ENCODE measurements around the gene TOGARAM2.

TOGARAM2 gene

GRCh38 chr2:29072251-29072650 is 91.2 kb downstream of the TOGARAM2 start:
- TF ChIP-seq, protein P1, sequence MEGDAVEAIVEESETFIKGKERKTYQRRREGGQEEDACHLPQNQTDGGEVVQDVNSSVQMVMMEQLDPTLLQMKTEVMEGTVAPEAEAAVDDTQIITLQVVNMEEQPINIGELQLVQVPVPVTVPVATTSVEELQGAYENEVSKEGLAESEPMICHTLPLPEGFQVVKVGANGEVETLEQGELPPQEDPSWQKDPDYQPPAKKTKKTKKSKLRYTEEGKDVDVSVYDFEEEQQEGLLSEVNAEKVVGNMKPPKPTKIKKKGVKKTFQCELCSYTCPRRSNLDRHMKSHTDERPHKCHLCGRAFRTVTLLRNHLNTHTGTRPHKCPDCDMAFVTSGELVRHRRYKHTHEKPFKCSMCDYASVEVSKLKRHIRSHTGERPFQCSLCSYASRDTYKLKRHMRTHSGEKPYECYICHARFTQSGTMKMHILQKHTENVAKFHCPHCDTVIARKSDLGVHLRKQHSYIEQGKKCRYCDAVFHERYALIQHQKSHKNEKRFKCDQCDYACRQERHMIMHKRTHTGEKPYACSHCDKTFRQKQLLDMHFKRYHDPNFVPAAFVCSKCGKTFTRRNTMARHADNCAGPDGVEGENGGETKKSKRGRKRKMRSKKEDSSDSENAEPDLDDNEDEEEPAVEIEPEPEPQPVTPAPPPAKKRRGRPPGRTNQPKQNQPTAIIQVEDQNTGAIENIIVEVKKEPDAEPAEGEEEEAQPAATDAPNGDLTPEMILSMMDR (IDR thresholded peaks at IDR 0.05; ENCODE audit: borderline replicate concordance, insufficient read depth, low read depth, low read length) = no peak
- H3K4me3 ChIP-seq (ENCODE audit: low read depth, low read length) = no peak overlapping the region

DNA sequence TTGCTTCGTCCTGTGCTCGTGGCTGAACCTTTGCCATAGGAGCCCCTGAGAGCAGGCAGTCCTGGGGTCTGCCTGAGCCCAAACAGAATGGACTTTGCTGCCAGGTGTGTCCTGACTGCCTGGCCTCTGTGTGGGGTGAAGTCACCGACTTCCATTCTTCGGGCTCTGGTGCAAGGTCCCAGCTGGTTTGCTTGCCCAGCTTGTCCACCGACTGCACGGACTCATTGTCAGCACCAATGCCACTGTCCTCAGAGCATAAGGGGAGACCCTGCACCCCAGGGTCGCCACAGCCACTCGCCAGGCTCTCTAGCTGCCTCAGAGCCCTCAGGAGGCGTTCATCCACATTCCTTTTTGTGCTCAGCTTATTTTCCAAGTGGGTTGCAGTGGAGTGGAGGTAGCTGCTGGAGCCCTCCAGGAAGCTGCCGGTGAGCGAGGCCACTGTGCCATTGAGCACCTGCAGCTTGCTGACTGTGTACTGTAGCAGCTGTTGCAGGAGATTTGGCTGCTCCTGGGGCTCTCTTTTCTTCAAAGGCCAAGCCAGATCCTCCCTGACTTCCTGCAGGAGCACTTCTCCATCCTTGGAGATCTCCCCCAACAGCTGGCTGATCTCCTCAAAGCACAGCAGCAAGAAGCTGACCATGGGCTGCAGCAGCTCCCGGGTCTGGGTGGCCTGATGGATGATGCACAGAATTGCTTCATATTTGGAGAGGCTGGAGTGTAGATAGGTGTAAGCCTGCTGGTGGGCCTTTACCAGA is 92.0 kb downstream of the TOGARAM2 start:
- TF ChIP-seq, protein P1 (IDR thresholded peaks at IDR 0.05; ENCODE audit: borderline replicate concordance, insufficient read depth, low read depth, low read length) = no peak
- no peak overlapping the region for H3K4me3 ChIP-seq (ENCODE audit: low read depth, low read length)

- H3K4me3 ChIP-seq (ENCODE audit: low read depth, low read length) = no peak overlapping the region
- TF ChIP-seq, protein P1 (IDR thresholded peaks at IDR 0.05; ENCODE audit: borderline replicate concordance, insufficient read depth, low read depth, low read length) = no peak
Measured at GRCh38 chr2:29073933-29074332, 92.8 kb downstream of the TOGARAM2 start.

DNA sequence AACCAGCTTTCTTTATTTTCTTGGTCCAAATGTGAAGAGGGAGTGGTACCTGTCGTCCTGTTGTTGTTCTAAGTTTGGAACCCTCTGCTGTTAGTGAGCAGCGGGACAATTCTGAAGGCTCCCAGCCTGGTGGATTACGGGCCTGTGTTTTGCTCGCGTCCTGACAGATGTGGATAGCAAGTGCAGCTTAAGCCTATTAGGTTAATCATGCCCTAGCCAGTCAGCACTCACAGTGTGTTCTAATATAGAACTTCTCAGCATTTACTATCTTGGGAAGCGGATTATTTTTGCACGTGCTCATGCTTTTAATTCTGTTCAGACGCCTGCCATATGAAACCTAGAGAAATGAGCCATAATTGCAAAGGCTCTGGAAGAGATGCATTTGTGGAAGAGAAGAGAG is 93.3 kb downstream of the TOGARAM2 start, which contains the start of gene PCARE:
Gene PCARE (minus strand): TSS at position 113 of the 400 bp plus-strand sequence. CDS start 262 bp downstream, outside the sequence.
- TF ChIP-seq, protein P1 (IDR thresholded peaks at IDR 0.05; ENCODE audit: borderline replicate concordance, insufficient read depth, low read depth, low read length) = no peak
- no peak within 1 kb of the TSS for H3K4me3 ChIP-seq (ENCODE audit: low read depth, low read length)

DNA sequence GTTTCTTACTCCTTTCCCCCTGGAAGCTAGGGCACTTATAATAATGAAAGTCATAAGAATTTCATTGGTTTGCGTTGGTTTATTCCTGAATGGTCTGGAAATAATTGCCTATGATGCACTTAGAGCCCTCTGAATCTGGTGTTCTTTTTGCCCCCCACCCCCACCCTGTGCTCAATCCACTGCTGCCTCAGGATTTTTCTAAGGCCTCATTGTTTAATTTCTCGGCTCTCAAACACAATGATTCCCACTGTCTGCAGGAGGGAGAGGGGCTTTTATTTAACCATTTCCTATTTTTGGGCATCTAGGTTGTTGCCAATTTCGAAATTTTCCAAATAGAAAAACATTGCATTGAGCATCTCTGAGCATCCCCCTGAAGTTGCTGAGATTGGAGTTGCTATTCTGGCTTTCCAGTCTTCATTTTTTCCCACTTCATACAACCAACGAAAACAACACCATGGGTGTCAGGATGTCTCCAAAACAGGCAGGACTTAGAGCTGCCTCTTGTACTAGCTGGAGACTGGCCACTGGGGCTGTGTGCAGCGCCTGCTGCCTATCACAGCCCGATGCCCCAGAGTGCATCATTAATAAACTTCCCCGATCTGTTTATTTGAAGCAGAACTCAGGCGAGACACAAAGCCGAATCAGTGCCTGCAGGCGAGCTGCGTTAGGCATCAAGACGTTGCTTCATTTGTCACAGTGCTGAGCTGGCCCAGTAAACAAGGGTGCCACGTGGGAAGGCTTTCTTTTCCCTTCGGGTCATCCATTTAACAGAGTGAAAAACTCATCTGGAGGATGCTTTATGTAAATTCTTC is 95.0 kb downstream of the TOGARAM2 start:
- TF ChIP-seq, protein P1 (IDR thresholded peaks at IDR 0.05; ENCODE audit: borderline replicate concordance, insufficient read depth, low read depth, low read length) = no peak
- H3K4me3 ChIP-seq (ENCODE audit: low read depth, low read length) = no peak overlapping the region

GRCh38 chr2:29079887-29080286 is 98.8 kb downstream of the TOGARAM2 start:
- TF ChIP-seq, protein P1 (IDR thresholded peaks at IDR 0.05; ENCODE audit: borderline replicate concordance, insufficient read depth, low read depth, low read length) = no peak
- H3K4me3 ChIP-seq (ENCODE audit: low read depth, low read length) = no peak overlapping the region

Measured in GM12875 (cell line).